Measurements from ENCODE around the gene KDELR3.

The KDELR3 gene

DNA sequence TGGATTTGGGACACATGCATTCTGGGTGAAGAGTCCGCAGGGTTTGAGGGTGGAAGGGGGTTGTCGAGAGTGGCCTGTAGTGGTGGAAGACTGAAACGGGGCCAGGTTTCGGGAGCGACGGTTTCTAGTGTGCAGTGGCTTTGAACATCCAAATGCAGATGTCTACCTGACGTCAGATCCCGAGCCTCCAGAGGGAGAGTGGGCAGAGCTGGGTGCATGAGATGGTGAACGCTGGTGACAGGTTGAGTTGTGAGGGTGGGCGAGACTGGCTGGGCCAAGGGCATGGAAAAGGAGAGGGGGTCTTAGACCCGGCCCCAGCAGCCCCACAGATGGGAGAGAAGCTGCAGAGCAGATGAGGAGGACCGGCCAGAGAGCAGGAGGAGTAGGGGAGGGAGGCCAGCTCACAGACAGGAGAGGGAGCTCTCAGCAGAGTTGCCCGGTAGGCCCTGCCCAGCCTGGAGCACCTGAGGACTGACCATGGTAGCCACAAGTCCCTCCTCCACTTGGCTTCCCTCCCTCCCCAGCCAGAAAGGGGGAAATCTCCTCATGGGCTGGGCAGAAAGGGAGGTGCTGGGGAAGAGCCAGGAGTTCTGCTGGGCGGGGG is 27.0 kb upstream of the KDELR3 start:
- DNase-seq (ENCODE audit: low spot score), result no peak

DNA sequence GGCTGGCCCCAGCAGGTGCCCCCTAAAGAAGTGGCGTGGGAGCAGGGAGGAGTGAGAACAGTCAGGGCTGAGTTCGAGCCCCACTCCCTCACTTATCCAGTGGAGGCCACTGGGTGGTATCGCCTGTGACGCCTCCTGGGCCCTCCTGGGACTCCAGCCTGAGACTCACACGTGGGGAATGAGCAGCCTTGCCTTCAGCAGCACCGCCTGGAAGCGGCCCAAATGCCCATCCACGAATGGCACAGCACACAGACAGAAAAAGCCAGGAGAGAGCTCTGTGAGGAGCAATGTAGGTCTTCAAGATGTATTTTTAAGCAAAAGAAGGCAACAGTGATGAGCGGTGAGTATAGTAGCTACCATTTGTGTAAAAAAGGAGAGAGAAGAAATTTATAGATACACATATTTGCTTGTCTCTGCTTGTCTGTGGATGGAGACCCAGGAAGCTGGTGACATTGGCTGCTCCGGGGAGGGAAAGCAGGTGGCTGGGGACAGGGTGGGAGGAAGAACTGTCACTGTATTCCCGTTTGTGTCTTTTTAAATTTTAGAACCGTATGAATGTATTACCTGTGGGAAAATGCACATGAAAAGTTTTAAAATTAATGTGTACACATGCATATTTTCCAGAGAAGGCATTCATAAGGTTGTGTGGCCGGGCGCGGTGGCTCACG is 26.1 kb upstream of the KDELR3 start:
- no peak for DNase-seq (ENCODE audit: low spot score)

DNA sequence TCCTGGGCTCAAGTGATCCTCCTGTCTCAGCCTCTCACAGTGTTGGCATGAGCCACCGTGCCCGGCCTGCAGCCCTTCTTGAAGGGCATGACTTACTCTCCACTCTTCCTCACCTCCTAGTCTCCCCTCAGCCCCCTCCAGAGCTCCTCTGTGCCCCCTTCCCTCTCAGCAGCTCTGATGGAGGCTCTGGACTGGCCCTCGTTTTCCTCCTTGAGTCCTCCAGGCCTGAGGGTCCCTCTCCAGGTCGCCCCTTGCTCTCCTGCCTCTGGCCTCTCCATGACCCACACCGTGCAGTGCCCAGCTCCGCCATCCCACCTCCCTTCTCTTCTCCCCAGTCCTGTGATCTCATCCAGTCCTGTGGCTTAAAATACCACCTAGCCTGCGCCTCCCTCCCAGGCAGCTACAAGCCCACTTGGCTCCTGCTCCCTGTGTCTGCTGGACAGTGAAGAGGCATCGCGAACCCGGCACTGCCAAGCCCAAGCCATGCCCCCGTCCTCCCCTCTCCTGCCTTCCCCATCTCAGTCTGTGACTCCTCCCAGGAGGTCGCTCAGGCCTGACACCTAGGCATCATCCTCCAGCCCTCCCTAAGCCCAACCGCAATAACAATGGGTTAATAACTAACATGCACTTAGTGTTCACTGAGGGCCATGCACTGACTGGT is 24.8 kb upstream of the KDELR3 start:
- no peak for DNase-seq (ENCODE audit: low spot score)

- DNase-seq (ENCODE audit: low spot score), result no peak
Observed at GRCh38 chr22:38443628-38444521, 24.0 kb upstream of the KDELR3 start.

DNA sequence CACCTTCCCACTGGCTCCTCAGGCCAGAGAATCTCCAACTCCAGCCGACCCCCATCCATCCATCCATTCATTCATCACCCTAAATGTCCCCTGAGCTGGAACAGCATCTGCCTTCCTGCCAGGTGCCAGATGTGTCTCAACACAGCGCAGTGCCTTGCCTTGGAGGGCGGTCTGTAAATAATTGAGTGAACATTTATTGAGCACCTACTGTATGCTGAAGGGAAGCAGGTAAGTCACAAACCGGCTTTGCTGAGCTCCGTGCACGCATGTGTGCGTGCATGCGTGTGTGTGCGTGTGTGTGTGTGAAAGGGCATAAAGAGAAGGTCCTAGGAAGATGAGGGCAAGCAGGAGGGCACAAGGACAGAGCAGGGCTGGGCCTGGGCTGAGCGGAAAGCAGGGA is 23.1 kb upstream of the KDELR3 start:
- no peak for DNase-seq (ENCODE audit: low spot score)

DNA sequence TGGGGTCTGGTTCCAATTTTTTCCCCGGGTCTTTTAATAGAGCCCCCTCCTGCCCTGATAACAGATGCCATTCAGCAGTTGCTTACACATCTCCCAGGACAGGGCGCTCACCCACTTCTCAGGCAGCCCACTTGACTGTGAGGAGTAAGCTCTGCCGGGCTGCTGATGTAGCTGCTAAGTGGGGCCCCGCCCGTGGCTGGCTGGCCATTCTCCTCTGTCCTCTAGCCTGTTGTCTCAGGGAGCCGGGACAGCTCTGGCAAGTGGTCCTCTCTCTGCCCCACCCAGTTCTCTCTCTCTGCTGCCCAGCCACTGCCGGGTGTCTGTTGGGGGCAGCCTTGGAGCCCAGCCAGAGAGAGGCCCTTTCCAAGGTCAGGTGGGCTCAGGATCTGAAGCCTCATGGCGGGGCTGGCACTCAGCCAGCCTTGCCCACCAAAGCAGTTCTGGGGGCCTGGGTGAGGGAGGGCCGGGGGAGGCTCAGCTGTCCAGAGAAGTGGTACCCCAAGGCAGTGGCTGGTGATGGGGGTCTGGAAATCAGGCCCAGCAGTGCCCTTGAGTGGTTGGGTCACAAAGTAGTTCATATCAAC is 21.8 kb upstream of the KDELR3 start:
- DNase-seq (ENCODE audit: low spot score), result no peak

DNA sequence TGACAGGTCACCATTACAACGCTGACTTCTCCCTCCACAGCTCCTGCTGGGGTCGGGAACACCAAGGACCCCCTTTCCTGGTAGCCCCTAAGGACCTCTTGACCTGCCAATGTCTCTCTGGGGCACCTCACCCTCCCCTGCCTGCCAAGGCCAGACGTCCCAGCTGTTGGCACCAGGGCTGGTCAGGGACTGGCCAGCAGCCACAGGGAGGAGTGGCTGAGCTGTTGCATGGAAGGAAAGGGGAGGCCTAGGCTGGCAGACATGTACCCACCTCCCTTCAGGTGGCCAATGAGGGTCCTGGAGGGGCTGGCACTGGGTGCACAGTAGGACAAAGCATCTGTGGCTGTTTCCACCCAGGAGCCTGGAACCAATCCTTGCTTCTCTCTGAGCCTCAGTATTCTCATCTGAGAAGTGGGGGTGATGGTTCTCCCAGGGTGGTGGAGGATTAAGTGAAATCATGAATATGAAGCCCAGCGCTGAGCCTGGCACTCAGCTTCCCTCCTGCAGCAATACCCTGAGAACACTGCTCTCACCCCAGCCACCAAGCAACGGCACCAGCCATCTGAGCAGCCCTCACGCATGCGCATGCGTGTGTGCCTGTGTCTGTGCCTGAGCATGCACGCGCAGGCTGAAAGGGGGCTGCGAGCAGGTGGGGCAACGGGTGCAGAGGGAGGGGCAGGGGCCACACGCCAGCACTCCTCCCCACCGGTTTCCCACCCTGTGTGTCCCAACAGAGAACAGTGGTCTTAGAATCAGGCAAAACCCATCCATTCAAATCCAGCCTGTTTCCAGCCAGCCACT is 18.8 kb upstream of the KDELR3 start:
- DNase-seq (ENCODE audit: low spot score), result no peak

GRCh38 chr22:38449776-38450175 is 18.1 kb upstream of the KDELR3 start:
- DNase-seq (ENCODE audit: low spot score), result no peak

DNA sequence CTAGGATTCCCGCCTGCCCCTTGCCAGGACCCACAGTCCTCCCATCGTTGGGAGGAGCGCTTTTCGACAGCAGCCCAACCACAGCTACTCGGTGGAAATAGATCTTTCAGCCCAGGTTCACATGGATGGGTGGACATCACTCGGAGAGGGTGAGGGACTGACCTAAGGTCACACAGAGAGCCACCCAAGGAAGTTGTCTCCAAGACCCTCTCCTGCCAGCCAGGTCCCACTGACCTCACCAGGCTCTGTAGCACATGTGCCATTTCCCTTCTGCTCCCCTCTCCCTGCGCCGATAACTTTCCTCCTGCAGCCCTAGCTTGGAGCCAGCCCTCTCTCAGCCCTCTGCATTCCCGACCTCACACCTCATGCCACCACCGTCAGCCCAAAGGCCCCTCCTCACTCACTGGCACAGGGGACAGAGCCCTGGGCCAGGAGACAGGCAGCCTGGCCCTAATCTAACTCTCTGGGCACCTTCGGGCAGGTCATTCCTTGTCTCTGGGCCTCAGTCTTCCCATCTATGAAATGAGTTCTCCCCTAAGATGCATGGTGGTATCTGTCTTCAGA is 17.6 kb upstream of the KDELR3 start:
- DNase-seq (ENCODE audit: low spot score), result no peak

- no peak for DNase-seq (ENCODE audit: low spot score)
Observed at GRCh38 chr22:38451404-38451803, 16.5 kb upstream of the KDELR3 start.

- DNase-seq (ENCODE audit: low spot score), result no peak
Observed at GRCh38 chr22:38451864-38452263, 16.0 kb upstream of the KDELR3 start.

GRCh38 chr22:38452373-38453065 is 15.4 kb upstream of the KDELR3 start:
- DNase-seq (ENCODE audit: low spot score), result no peak

GRCh38 chr22:38453066-38453672 is 14.7 kb upstream of the KDELR3 start:
- DNase-seq (ENCODE audit: low spot score), result no peak

DNA sequence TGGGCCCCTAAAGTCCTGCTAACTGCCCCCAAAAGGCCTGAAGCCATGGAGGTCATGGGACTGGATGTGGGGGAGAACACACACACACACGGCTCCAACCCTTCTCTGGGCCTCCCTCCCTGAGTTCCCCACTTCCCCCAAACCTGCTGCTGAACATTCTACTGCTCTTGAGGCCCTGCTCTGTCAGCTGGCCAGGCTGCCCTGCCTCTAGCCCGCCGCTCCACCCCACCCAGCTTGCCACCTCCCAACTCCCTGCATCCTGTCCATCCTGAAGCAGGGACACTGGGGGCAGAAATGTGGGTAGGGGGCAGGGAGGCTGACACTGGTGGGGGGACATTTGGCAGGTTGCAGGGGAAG is 13.9 kb upstream of the KDELR3 start:
- no peak for DNase-seq (ENCODE audit: low spot score)

GRCh38 chr22:38454353-38455075 is 13.4 kb upstream of the KDELR3 start:
- no peak for DNase-seq (ENCODE audit: low spot score)

DNA sequence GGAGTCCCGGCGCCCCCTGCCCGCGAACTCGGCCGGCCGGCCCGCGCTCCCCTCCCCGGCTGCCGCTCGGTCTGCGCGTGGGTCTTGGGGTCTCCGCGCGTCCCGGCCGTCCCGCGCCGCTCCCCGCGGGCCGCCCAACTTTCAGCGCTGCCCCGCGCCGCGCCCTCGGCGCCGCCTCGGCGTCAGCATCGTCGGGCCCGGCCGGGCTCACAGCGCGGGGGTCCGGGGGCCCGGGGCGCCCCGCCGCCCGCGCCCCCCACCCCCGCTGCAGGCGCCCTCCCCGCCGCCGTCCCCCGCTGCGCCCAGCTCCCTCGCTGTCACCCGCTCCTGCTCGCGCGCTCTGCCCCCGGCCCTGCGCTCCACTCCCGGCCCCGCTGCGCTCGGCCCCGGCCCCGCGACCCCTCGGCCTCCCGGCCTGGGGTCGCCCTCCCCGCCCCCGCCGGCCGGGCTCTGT is 12.8 kb upstream of the KDELR3 start, which contains the start of gene KCNJ4:
TSS of gene KCNJ4 (minus strand) at position 124 of the 454 bp plus-strand sequence. CDS start 27,067 bp downstream, outside the sequence.
- no peak for DNase-seq (ENCODE audit: low spot score)

- no peak for DNase-seq (ENCODE audit: low spot score)
Observed at GRCh38 chr22:38455530-38456271, 12.2 kb upstream of the KDELR3 start.

DNA sequence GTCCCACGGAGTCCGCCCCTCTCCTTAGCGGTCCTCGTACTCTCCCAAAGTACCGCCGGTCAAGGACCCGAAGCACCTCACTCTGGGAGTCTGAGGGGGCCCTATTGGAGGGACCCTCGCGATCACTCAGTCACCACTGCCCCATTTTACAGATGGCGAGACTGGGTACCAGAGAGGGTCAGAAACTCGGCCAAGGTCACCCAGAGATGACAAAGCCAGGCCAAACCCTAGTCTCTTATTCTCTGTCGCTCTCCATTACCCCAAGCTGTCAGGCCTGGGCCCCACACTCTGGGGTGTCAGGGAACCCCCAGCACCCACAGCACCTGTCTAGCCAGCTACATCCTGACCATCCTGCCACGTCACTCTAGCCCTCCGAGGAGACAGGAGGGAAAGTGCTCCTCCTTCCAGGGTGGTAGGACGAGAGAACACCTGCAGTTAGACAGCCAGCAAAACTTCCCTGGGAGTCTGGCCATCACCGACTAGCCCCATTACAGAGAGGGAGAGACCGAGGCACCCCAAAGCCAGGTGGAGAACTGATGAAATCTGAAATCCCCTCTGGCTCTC is 11.5 kb upstream of the KDELR3 start:
- no peak for DNase-seq (ENCODE audit: low spot score)
